Fibroblast of pulmonary artery (primary cell): ENCODE data around the gene LY6G5C.

Experiments used
- DNase-seq: peaks from one replicate; pipeline ENCODE4 v3.0.0-alpha.2; 2010; ENCODE audit warnings: low read depth
- H3K4me3 ChIP-seq: replicated peaks from 2 replicates; pipeline ENCODE4 v1.5.1; 2011; ENCODE audit warnings: low read depth, mild to moderate bottlenecking, control low read depth, low read length, moderate library complexity
- CTCF ChIP-seq: IDR thresholded peaks from 2 replicates; pipeline ENCODE4 v1.5.1; 2011; ENCODE audit warnings: mild to moderate bottlenecking, control low read depth, low read length, inconsistent platforms; ENCODE audit errors: missing control alignments

Gene LY6G5C

GRCh38 chr6:31706599-31706998 is 25.7 kb upstream of the LY6G5C start, which contains the start of gene LY6G6F:
LY6G6F (plus strand) TSS chr6:31706866; CDS start chr6:31706907, 41 bp downstream.
- no peak within 1 kb of the TSS for H3K4me3 ChIP-seq
- DNase-seq: peak; percentile 39
- TF ChIP-seq CTCF: no peak

- TF ChIP-seq CTCF: no peak
- DNase-seq: no peak
- no peak overlapping the region for H3K4me3 ChIP-seq
Measured at GRCh38 chr6:31705931-31706330, 25.1 kb upstream of the LY6G5C start.

- DNase-seq: peak; percentile 99
- no peak for TF ChIP-seq CTCF
- H3K4me3 ChIP-seq: peak within 1 kb of the TSS; percentile 97
Measured at GRCh38 chr6:31702819-31703716, 22.2 kb upstream of the LY6G5C start, which contains the start of gene ABHD16A. ABHD16A (minus strand) TSS chr6:31703324; CDS start chr6:31703281, 43 bp downstream.

- no peak for DNase-seq
- H3K4me3 ChIP-seq: peak overlapping the region; percentile 97
- no peak for TF ChIP-seq CTCF
Measured at GRCh38 chr6:31702405-31702818, 21.5 kb upstream of the LY6G5C start.

GRCh38 chr6:31701666-31702404 is 21.0 kb upstream of the LY6G5C start:
- TF ChIP-seq CTCF: no peak
- peak; percentile 25 for DNase-seq
- peak overlapping the region; percentile 97 for H3K4me3 ChIP-seq

GRCh38 chr6:31700740-31701401 is 20.0 kb upstream of the LY6G5C start:
- H3K4me3 ChIP-seq: no peak overlapping the region
- no peak for TF ChIP-seq CTCF
- DNase-seq: no peak
